KMS-11 (cell line): ENCODE measurements around the gene C13orf46.

Experiments
- H2AFZ ChIP-seq: fragments of 200-600 bp; sonication (generic); 2 replicates; pipeline ENCODE4 v1.6.1; 2016; ENCODE audit warnings: antibody characterized with exemption, mixed run types, low read depth
- H3K27ac ChIP-seq: fragments of 200-600 bp; sonication (generic); 2 replicates; pipeline ENCODE4 v1.6.1; 2016; ENCODE audit warnings: mild to moderate bottlenecking, mixed run types
- H3K27me3 ChIP-seq: fragments of 200-600 bp; sonication (generic); 2 replicates; pipeline ENCODE4 v1.6.1; 2017; ENCODE audit warnings: mild to moderate bottlenecking, low read depth, mixed run types, moderate library complexity; ENCODE audit not compliant: insufficient read depth
- H3K36me3 ChIP-seq: fragments of 200-600 bp; sonication (generic); 2 replicates; pipeline ENCODE4 v1.6.1; 2017; ENCODE audit warnings: mild to moderate bottlenecking, mixed run types; ENCODE audit not compliant: insufficient read depth
- H3K4me1 ChIP-seq: fragments of 200-600 bp; sonication (generic); 2 replicates; pipeline ENCODE4 v1.6.1; 2016; ENCODE audit warnings: mild to moderate bottlenecking, low read depth, mixed run types; ENCODE audit not compliant: poor library complexity, severe bottlenecking
- H3K4me2 ChIP-seq: fragments of 200-600 bp; sonication (generic); 2 replicates; pipeline ENCODE4 v1.7.0; 2016; ENCODE audit warnings: mild to moderate bottlenecking, mixed run types
- H3K4me3 ChIP-seq: fragments of 200-600 bp; sonication (generic); IDR thresholded peaks from 2 replicates; pipeline ENCODE4 v1.6.1; 2017; ENCODE audit warnings: low read depth, low read length, mixed read lengths; ENCODE audit not compliant: insufficient read depth
- H3K79me2 ChIP-seq: fragments of 200-600 bp; sonication (generic); 2 replicates; pipeline ENCODE4 v1.6.1; 2016; ENCODE audit warnings: low read depth, mixed run types; ENCODE audit not compliant: insufficient read depth
- H3K9ac ChIP-seq: fragments of 200-600 bp; sonication (generic); 2 replicates; pipeline ENCODE4 v1.6.1; 2016; ENCODE audit warnings: mild to moderate bottlenecking, mixed run types
- H4K20me1 ChIP-seq: fragments of 200-600 bp; sonication (generic); 2 replicates; pipeline ENCODE4 v1.6.1; 2016; ENCODE audit warnings: mild to moderate bottlenecking, mixed run types; ENCODE audit not compliant: insufficient read depth
- CTCF ChIP-seq: fragments of 200-600 bp; sonication (generic); conservative IDR thresholded peaks from 2 replicates; pipeline ENCODE4 v1.6.1; 2017; ENCODE audit warnings: low read depth, mild to moderate bottlenecking, antibody characterized with exemption, low read length, moderate library complexity, mixed read lengths

The C13orf46 gene

DNA sequence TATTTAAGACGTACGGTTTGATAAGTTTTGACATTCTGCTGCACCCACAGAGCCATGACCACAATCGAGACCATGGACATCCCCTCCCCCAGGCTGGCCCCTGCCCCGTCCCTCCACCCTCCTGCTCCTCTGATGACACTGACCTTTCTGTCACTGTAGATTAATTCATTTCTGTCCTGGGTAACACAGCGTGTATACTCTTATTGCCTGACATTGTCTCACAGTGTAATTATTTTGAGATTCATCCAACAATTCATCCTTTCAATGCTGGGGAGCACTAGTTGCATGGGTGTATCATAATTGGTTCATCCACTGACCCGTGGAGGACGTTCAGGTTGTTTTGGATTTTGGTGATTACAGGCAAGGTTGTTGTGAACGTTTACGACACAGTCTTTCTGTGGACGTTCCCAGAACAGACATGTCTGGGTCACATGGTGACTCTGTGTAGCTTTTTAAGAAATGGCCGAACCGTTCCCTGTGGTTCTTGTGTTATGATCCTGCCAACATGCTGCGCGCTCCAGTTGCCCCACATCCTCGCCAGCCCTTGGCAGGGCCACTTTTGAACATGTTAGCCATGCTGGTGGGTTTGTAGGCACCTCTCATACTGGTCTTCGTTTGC lies 41.9 kb downstream of the C13orf46 start:
- Histone ChIP-seq H4K20me1 (no peaks in the 10 kb centered on the region), H3K27ac (no peak overlapping the region), H2AFZ (no peak overlapping the region), H3K4me3 (no peak overlapping the region), H3K4me2 (peak overlapping the region; percentile 33; the same call in 1 of the 2 replicates), H3K27me3 (peaks cover 18% of the 10 kb centered on the region; the same call in 1 of the 2 replicates), H3K79me2 (no peaks in the 10 kb centered on the region), H3K9ac (no peak overlapping the region), H3K36me3 (no peaks in the 10 kb centered on the region), H3K4me1 (peaks cover 13% of the 10 kb centered on the region)
- TF ChIP-seq CTCF: no peak

GRCh38 chr13:113930671-113931637 lies 42.9 kb downstream of the C13orf46 start:
- Histone ChIP-seq H3K4me3 (no peak overlapping the region), H3K9ac (no peak overlapping the region), H3K4me2 (peak overlapping the region; percentile 33; the same call in 1 of the 2 replicates), H3K4me1 (peaks cover 13% of the 10 kb centered on the region), H3K79me2 (no peaks in the 10 kb centered on the region), H2AFZ (no peak overlapping the region), H3K27me3 (peaks cover 18% of the 10 kb centered on the region; the same call in 1 of the 2 replicates), H3K36me3 (no peaks in the 10 kb centered on the region), H4K20me1 (no peaks in the 10 kb centered on the region), H3K27ac (no peak overlapping the region)
- no peak for TF ChIP-seq CTCF

DNA sequence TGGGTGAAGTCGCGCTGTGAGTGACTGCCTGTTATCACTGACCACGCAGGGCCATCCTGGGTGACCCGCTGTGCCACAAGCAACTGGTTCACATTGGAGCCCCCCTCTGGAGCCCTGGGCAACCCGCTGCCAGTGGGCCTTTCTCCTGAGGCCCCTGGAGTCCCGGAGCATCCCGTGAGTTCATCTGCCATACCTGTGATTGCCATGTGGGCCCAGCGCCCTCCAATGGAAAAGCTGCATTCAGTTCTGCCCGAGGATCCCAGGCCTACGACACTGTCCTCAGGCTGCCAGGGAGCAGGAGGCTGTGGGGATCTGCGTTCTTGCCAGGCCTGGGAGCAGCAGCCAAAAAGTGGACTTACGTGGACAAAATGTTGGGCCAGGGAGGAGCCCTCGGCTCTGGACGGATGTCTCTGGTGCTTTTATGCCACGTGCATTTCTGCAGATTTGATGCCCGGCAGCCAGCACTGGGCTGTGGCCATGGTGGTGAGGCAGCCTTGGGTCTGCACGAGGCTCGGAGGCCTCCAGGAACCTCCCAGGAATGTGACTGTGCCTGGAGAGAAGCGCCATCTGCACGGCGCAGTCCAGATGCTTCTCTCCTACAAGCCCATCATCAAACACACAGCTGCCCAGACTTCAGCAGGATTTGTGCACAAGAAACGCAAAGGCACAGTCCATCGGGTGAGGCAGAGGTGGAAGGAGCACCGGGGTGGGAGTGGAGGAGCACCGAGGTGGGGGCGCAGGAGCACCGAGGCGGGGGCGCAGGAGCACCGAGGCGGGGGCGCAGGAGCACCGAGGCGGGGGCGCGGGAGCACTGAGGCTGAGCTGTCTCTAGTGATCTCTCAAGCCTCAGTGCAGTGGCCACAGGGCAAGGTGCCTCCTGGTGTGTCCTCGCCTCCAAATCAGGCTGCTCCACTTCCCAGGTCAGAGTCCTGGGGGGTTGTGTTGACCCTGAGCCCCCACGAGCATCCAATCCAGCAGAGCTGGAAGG lies 44.0 kb downstream of the C13orf46 start:
- TF ChIP-seq CTCF: no peak
- Histone ChIP-seq H3K4me2 (no peak overlapping the region), H3K36me3 (no peaks in the 10 kb centered on the region), H3K4me3 (no peak overlapping the region), H3K4me1 (peaks cover 13% of the 10 kb centered on the region), H3K27me3 (peaks cover 15% of the 10 kb centered on the region; the same call in 1 of the 2 replicates), H3K27ac (no peak overlapping the region), H2AFZ (no peak overlapping the region), H3K79me2 (no peaks in the 10 kb centered on the region), H4K20me1 (no peaks in the 10 kb centered on the region), H3K9ac (no peak overlapping the region)
